Neural cell (in vitro differentiated cells): Measurements from ENCODE around the gene PRODH2.

Experiments used
- EP300 ChIP-seq: fragments of 450-650 bp; conservative IDR thresholded peaks from 2 replicates; pipeline ENCODE4 v1.6.1; 2014; ENCODE audit warnings: antibody characterized with exemption, mild to moderate bottlenecking, moderate library complexity; ENCODE audit not compliant: poor library complexity, severe bottlenecking
- EZH2 ChIP-seq: fragments of 200-600, 300-800 bp; shearing (Covaris generic), sonication (generic); IDR thresholded peaks from 2 replicates; pipeline ENCODE4 v1.6.1; 2014; ENCODE audit warnings: antibody characterized with exemption, low read length, borderline replicate concordance, mild to moderate bottlenecking; ENCODE audit not compliant: insufficient read depth, poor library complexity, severe bottlenecking
- MXI1 ChIP-seq: fragments of 450-650 bp; conservative IDR thresholded peaks from 2 replicates; pipeline ENCODE4 v1.6.1; 2014; ENCODE audit warnings: antibody characterized with exemption, mild to moderate bottlenecking; ENCODE audit not compliant: poor library complexity, severe bottlenecking
- POLR2AphosphoS5 ChIP-seq: IDR thresholded peaks from 2 replicates; pipeline ENCODE4 v1.6.1; 2012
- RAD21 ChIP-seq: fragments of 450-650 bp; conservative IDR thresholded peaks from 2 replicates; pipeline ENCODE4 v1.6.1; 2014; ENCODE audit warnings: antibody characterized with exemption, mild to moderate bottlenecking, moderate library complexity
- SMC3 ChIP-seq: fragments of 450-650 bp; conservative IDR thresholded peaks from 2 replicates; pipeline ENCODE4 v1.6.1; 2014; ENCODE audit warnings: antibody characterized with exemption, mild to moderate bottlenecking, moderate library complexity; ENCODE audit not compliant: poor library complexity
- TAF1 ChIP-seq: IDR thresholded peaks from 2 replicates; pipeline ENCODE4 v1.6.1; 2012; ENCODE audit warnings: low read depth
- TF ChIP-seq, protein P1 (sequence below): fragments of 450-650 bp; IDR thresholded peaks from 2 replicates; pipeline ENCODE4 v1.5.1; 2014; ENCODE audit warnings: antibody characterized with exemption, mild to moderate bottlenecking, moderate library complexity; ENCODE audit not compliant: poor library complexity, severe bottlenecking
- TF ChIP-seq, protein P2 (sequence below): IDR thresholded peaks from 2 replicates; pipeline ENCODE4 v1.6.1; 2012; ENCODE audit warnings: borderline replicate concordance

GRCh38 chr19:35806597-35806996 lies 6.0 kb downstream of the PRODH2 start:
- TF ChIP-seq, protein P1, sequence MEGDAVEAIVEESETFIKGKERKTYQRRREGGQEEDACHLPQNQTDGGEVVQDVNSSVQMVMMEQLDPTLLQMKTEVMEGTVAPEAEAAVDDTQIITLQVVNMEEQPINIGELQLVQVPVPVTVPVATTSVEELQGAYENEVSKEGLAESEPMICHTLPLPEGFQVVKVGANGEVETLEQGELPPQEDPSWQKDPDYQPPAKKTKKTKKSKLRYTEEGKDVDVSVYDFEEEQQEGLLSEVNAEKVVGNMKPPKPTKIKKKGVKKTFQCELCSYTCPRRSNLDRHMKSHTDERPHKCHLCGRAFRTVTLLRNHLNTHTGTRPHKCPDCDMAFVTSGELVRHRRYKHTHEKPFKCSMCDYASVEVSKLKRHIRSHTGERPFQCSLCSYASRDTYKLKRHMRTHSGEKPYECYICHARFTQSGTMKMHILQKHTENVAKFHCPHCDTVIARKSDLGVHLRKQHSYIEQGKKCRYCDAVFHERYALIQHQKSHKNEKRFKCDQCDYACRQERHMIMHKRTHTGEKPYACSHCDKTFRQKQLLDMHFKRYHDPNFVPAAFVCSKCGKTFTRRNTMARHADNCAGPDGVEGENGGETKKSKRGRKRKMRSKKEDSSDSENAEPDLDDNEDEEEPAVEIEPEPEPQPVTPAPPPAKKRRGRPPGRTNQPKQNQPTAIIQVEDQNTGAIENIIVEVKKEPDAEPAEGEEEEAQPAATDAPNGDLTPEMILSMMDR: no peak
- TF ChIP-seq EZH2: no peak
- no peak for TF ChIP-seq EP300
- TF ChIP-seq, protein P2, sequence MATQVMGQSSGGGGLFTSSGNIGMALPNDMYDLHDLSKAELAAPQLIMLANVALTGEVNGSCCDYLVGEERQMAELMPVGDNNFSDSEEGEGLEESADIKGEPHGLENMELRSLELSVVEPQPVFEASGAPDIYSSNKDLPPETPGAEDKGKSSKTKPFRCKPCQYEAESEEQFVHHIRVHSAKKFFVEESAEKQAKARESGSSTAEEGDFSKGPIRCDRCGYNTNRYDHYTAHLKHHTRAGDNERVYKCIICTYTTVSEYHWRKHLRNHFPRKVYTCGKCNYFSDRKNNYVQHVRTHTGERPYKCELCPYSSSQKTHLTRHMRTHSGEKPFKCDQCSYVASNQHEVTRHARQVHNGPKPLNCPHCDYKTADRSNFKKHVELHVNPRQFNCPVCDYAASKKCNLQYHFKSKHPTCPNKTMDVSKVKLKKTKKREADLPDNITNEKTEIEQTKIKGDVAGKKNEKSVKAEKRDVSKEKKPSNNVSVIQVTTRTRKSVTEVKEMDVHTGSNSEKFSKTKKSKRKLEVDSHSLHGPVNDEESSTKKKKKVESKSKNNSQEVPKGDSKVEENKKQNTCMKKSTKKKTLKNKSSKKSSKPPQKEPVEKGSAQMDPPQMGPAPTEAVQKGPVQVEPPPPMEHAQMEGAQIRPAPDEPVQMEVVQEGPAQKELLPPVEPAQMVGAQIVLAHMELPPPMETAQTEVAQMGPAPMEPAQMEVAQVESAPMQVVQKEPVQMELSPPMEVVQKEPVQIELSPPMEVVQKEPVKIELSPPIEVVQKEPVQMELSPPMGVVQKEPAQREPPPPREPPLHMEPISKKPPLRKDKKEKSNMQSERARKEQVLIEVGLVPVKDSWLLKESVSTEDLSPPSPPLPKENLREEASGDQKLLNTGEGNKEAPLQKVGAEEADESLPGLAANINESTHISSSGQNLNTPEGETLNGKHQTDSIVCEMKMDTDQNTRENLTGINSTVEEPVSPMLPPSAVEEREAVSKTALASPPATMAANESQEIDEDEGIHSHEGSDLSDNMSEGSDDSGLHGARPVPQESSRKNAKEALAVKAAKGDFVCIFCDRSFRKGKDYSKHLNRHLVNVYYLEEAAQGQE: no peak
- TF ChIP-seq RAD21: no peak
- TF ChIP-seq POLR2AphosphoS5: no peak
- no peak for TF ChIP-seq SMC3
- TF ChIP-seq TAF1: no peak
- no peak for TF ChIP-seq MXI1
